ENCODE results near the gene C19orf73. TPM values are rescaled to one million over a fixed set of nuclear protein-coding genes. Genes with fewer than 3 reads are reported as not detected.
"Not testable (repeated sequence)": the region's sequence is repeated elsewhere in the genome, so short reads cannot be mapped to it uniquely, and the experiment has no call there.

The C19orf73 gene
- total and polyA plus RNA-seq, 8 donors, result 1.4 to 9.8 (median 1.8) TPM

GRCh38 chr19:49074869-49075268 lies 44.1 kb downstream of the C19orf73 start:
- H3K9me3 ChIP-seq; H3K36me3 ChIP-seq; intact Hi-C loops (cut with DNase I); H3K4me1 ChIP-seq; FAIRE-seq; H3K27ac ChIP-seq; H3K4me3 ChIP-seq: not testable (repeated sequence)
- TF ChIP-seq CTCF (IDR thresholded peaks at IDR 0.05), result peak; percentile 24 to 64 (median 40)
- WGBS, 2 donors, result 11 to 13% methylated on average over 8 to 9 of the region's 9 CpGs
- ATAC-seq (peak; percentile 69 to 81 (median 77)), DNase-seq (peak; percentile 72 to 92 (median 80))
- peaks cover 0 to 16% (median 0%) of the 10 kb centered on the region in 4 donors for H3K27me3 ChIP-seq

DNA sequence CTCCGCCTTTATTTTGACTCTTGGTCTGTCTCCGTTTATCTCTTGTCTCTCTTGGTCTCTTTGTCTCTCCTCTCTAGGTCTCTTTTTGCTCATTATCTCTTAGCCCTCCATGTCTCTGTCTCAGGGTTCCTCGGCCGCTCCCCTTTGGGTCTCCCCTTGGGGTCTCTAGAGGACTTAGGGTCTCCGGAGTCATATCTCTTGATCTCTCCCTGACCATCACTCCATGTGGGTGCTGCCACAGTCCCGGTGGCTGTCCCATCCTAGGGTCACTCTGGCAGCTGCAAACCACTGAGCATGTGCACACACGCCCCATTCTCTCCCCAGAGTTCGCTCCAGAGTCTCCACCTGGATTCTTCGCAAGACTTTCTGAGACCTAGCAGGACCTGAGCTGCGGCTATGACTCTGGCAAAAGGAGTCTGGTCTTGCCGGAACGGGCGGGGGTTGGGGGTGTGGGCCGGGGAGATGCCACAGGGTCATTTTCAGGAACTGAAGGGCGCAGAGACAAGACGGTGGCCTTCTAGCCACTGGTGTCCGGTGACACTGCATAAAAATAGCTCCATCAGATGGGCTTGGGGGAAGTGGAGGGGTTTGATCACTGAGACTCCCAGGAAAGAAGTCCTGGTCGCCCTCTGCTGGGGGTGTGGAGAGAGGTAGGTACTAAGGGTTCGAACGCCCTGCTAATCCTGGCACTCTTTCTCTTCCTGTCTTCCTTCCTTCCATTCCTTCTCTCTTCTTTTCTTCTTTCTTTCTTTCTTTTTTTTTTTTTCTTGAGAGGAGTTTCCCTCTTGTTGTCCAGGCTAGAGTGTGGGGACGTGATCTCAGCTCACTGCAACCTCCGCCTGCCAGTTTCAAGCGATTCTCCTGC lies 45.2 kb downstream of the C19orf73 start:
- no peaks in the 10 kb centered on the region for H3K9me3 ChIP-seq
- intact Hi-C loops (cut with DNase I), result no loop called here
- DNase-seq, result no peak
- no peak overlapping the region for H3K4me3 ChIP-seq
- no peak overlapping the region for H3K27ac ChIP-seq
- no peaks in the 10 kb centered on the region for H3K4me1 ChIP-seq
- peak; percentile 32 to 64 (median 49) for ATAC-seq
- no peaks in the 10 kb centered on the region for H3K36me3 ChIP-seq
- WGBS, 2 donors, result 47 to 56% methylated on average over 23 of the region's 23 CpGs
- H3K27me3 ChIP-seq, result peaks cover 0 to 16% (median 0%) of the 10 kb centered on the region in 4 donors
- TF ChIP-seq CTCF (IDR thresholded peaks at IDR 0.05), result no peak
- FAIRE-seq, result no peak

DNA sequence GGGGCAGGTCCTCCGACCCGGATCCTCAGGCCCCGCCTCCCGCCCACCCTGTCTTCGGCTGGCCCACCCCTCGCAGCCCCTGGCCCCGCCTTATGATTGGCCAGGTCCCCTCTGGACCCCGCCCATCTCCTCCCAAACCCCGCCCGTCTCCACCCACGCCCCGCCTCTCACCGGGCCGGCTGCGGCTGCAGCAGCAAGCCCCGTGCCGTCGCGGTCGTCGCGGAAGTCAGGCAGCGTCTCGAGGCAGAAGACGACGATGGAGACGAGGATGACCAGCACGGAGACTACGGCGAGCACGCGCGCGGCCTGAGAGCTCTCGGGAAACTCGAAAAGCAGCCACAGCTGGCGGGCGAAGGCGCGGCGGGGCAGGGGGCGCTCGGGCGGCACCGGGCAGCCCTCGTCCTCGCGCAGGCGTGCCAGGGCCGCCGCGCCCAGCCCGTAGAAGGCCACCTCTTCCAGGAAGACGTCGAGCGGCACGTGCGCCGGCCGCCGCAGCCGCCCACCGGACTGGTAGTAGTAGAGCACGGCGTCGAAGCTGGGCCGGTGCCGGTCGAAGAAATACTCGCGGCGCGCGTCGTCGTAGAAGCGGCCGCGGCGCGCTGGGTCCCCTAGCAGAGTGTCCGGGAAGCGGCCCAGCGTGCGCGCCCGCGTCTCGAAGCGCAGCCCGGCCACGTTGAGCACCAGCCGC lies 46.9 kb downstream of the C19orf73 start:
- H3K4me3 ChIP-seq, result no peak overlapping the region
- H3K9me3 ChIP-seq, result no peaks in the 10 kb centered on the region
- no peak for ATAC-seq
- intact Hi-C loops (cut with DNase I), result no loop called here
- no peaks in the 10 kb centered on the region for H3K36me3 ChIP-seq
- no peak for FAIRE-seq
- peak in 2 of 6 donors; percentile 51 to 76 for DNase-seq
- peaks cover 0 to 16% (median 0%) of the 10 kb centered on the region in 4 donors for H3K27me3 ChIP-seq
- H3K27ac ChIP-seq, result no peak overlapping the region
- H3K4me1 ChIP-seq, result no peaks in the 10 kb centered on the region
- TF ChIP-seq CTCF (IDR thresholded peaks at IDR 0.05), result no peak
- 7 to 8% methylated on average over 60 to 93 of the region's 93 CpGs for WGBS, 2 donors

GRCh38 chr19:49070416-49070815 lies 48.5 kb downstream of the C19orf73 start:
- Histone ChIP-seq H3K36me3 (no peaks in the 10 kb centered on the region), H3K4me1 (no peaks in the 10 kb centered on the region), H3K4me3 (no peak overlapping the region), H3K9me3 (no peaks in the 10 kb centered on the region), H3K27ac (no peak overlapping the region), H3K27me3 (peaks cover 0 to 16% (median 0%) of the 10 kb centered on the region in 4 donors)
- no peak for FAIRE-seq
- WGBS, 2 donors, result 89 to 97% methylated on average over 21 of the region's 21 CpGs
- intact Hi-C loops (cut with DNase I), result no loop called here
- TF ChIP-seq CTCF (IDR thresholded peaks at IDR 0.05), result no peak
- ATAC-seq, result no peak
- DNase-seq, result no peak

Measured in pancreas (tissue), 10 donors.